Gastrocnemius medialis (tissue), 4 donors: ENCODE data around the gene CEP170. TPM values are rescaled to one million over a fixed set of nuclear protein-coding genes. Genes with fewer than 3 reads are reported as not detected.

ENCODE experiments used
- ATAC-seq, 2 donors: fragments of 150-250 bp; one replicate each; pipeline ENCODE4 v1.9.1; 2016
- DNase-seq, 2 donors: peaks; one replicate each; pipeline ENCODE4 v3.0.0-alpha.2; 2019
- H3K27ac ChIP-seq, 4 donors: fragments of 200-600 bp; sonication (generic); 1 replicate in 1 of 4; 2 replicates in 3 of 4; pipeline ENCODE4 v1.5.1; 2016 to 2018; ENCODE audit warnings: mild to moderate bottlenecking in 2 of 4, moderate library complexity in 1 of 4
- H3K27me3 ChIP-seq, 3 donors: fragments of 200-600 bp; sonication (generic) in 2 of 3; 1 replicate in 1 of 3; 2 replicates in 2 of 3; pipeline versions ENCODE4 v1.5.1 to v1.6.0; 2016 to 2019; ENCODE audit warnings: mild to moderate bottlenecking in 1 of 3, moderate library complexity in 1 of 3
- H3K36me3 ChIP-seq, 2 donors: fragments of 200-600 bp; sonication (generic) in 1 of 2; one replicate each; pipeline ENCODE4 v1.5.1; 2017 to 2018
- H3K4me1 ChIP-seq, 2 donors: fragments of 200-600 bp; sonication (generic) in 1 of 2; one replicate each; pipeline ENCODE4 v1.5.1; 2016 to 2017; ENCODE audit warnings: mild to moderate bottlenecking in 2 of 2
- H3K4me3 ChIP-seq, 4 donors: fragments of 200-600 bp; sonication (generic) in 3 of 4; 1 replicate in 1 of 4; 2 replicates in 3 of 4; pipeline ENCODE4 v1.5.1; 2016 to 2019; ENCODE audit warnings: mild to moderate bottlenecking in 2 of 4
- H3K9me3 ChIP-seq, 3 donors: fragments of 200-600 bp; sonication (generic) in 2 of 3; 1 replicate in 1 of 3; 2 replicates in 2 of 3; pipeline ENCODE4 v1.5.1; 2016 to 2019
- POLR2A ChIP-seq, 2 donors: fragments of 450-650 bp; IDR thresholded peaks; one replicate each; pipeline ENCODE4 v1.6.1; 2017; ENCODE audit warnings: antibody characterized with exemption in 2 of 2, mild to moderate bottlenecking in 2 of 2, moderate library complexity in 2 of 2
- in situ Hi-C, 4 donors: fragments of 200-750 bp; cut with MboI; loops; one replicate each; pipeline versions ENCODE4 v1.15.0 to v1.8.0; 2017; ENCODE audit warnings: low sequenced_read_pairs in 4 of 4
- intact Hi-C: fragments of 100-400 bp; cut with DNase I; formaldehyde crosslinking; loops from one replicate; pipeline ENCODE4 v1.15.1; 2023; ENCODE audit warnings: low total_unique reads
- total RNA-seq, 4 donors: library from RNA; depleted of rRNA; stranded (reverse); fragments of >200 nt; gene quantifications; one replicate each; pipeline versions ENCODE4 v1.1.0 to v1.2.3, GENCODE V29; 2016
- TF ChIP-seq, protein P1 (sequence below), 5 experiments: fragments of 450-650 bp in 3 of 5; fragments of 200-600 bp in 2 of 5; sonication (generic) in 2 of 5; IDR thresholded peaks in 4 of 5; conservative IDR thresholded peaks in 1 of 5; 1 replicate in 4 of 5; 2 replicates in 1 of 5; pipeline ENCODE4 v1.5.1; 2016 to 2019; ENCODE audit warnings: antibody characterized with exemption in 5 of 5, mild to moderate bottlenecking in 3 of 5, moderate library complexity in 3 of 5

CEP170 gene
- total RNA-seq: 10 to 100 TPM; 13.8 to 36.9 (median 31.1) TPM

- in situ Hi-C loops (loop anchor here in 2 of 4 donors (25.0 kb wide), 2 partner anchors 1582 to 1607 kb away; partner anchors contain the start of genes COX20 (in 1 of the 2) and HNRNPU (in 1 of the 2)), intact Hi-C loops (loop anchor here (2.0 to 10.0 kb wide), 8 partner anchors 60 to 1717 kb away; partner anchors contain the start of genes CHML, DESI2, HNRNPU and OPN3)
- DNase-seq (peak; percentile 88 to 90), ATAC-seq (peak; percentile 67 to 72)
- H3K4me3 ChIP-seq: peak within 1 kb of the TSS; percentile 78 to 95 (median 79)
- H3K27ac ChIP-seq: peak within 1 kb of the TSS; percentile 87 to 97 (median 96)
- no peaks in the 10 kb centered on the region for H3K9me3 ChIP-seq
- TF ChIP-seq POLR2A (IDR thresholded peaks at IDR 0.05): peak; percentile 85 to 90
- TF ChIP-seq, protein P1, sequence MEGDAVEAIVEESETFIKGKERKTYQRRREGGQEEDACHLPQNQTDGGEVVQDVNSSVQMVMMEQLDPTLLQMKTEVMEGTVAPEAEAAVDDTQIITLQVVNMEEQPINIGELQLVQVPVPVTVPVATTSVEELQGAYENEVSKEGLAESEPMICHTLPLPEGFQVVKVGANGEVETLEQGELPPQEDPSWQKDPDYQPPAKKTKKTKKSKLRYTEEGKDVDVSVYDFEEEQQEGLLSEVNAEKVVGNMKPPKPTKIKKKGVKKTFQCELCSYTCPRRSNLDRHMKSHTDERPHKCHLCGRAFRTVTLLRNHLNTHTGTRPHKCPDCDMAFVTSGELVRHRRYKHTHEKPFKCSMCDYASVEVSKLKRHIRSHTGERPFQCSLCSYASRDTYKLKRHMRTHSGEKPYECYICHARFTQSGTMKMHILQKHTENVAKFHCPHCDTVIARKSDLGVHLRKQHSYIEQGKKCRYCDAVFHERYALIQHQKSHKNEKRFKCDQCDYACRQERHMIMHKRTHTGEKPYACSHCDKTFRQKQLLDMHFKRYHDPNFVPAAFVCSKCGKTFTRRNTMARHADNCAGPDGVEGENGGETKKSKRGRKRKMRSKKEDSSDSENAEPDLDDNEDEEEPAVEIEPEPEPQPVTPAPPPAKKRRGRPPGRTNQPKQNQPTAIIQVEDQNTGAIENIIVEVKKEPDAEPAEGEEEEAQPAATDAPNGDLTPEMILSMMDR (IDR thresholded peaks at IDR 0.05 in 4 of 5, conservative IDR thresholded peaks at IDR 0.05 in 1 of 5): no peak
- H3K4me1 ChIP-seq: peaks cover 55% of the 10 kb centered on the region in 2 donors
- H3K27me3 ChIP-seq: no peaks in the 10 kb centered on the region
- H3K36me3 ChIP-seq: no peaks in the 10 kb centered on the region
Measured at GRCh38 chr1:243254927-243255790, at the start of gene CEP170. CEP170 (minus strand) TSS chr1:243255281; CDS start chr1:243225280, 30,001 bp downstream.

- no peak for DNase-seq
- ATAC-seq: no peak
- intact Hi-C loops (no loop called here), in situ Hi-C loops (loop anchor here in 2 of 4 donors (25.0 kb wide), 2 partner anchors 164 to 839 kb away; no protein-coding TSS in a partner anchor)
- H3K4me3 ChIP-seq: no peak overlapping the region
- H3K4me1 ChIP-seq: no peaks in the 10 kb centered on the region
- H3K27me3 ChIP-seq: no peaks in the 10 kb centered on the region
- H3K9me3 ChIP-seq: no peaks in the 10 kb centered on the region
- H3K27ac ChIP-seq: no peak overlapping the region
- TF ChIP-seq, protein P1 (IDR thresholded peaks at IDR 0.05 in 4 of 5, conservative IDR thresholded peaks at IDR 0.05 in 1 of 5): no peak
- TF ChIP-seq POLR2A (IDR thresholded peaks at IDR 0.05): no peak
- peaks cover 0 to 4% of the 10 kb centered on the region in 2 donors for H3K36me3 ChIP-seq
Measured at GRCh38 chr1:243301059-243301458, 46.0 kb upstream of the CEP170 start.

DNA sequence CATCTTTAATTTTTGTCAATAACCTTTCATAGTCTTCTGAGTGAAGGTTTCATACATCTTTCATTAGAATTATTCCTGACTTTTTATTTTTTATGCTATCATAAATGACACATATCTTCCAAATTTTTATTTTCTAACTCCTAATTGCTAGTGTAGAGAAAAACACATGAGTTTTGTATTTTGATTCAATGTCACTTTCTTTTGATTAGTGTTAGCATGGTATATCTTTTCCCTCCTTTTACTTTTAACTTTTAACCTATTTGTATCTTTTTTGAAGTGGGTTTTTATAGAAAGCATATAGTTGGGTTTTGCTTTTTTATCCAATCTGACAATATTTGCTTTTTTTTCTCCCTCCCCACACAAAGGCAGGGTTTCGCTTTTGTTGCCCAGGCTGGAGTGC lies 44.0 kb upstream of the CEP170 start:
- H3K9me3 ChIP-seq: no peaks in the 10 kb centered on the region
- no peak for DNase-seq
- ATAC-seq: no peak
- TF ChIP-seq POLR2A (IDR thresholded peaks at IDR 0.05): no peak
- TF ChIP-seq, protein P1 (IDR thresholded peaks at IDR 0.05 in 4 of 5, conservative IDR thresholded peaks at IDR 0.05 in 1 of 5): no peak
- peaks cover 0 to 4% of the 10 kb centered on the region in 2 donors for H3K36me3 ChIP-seq
- H3K4me1 ChIP-seq: no peaks in the 10 kb centered on the region
- H3K27me3 ChIP-seq: no peaks in the 10 kb centered on the region
- intact Hi-C loops (no loop called here), in situ Hi-C loops (no loop called here)
- H3K4me3 ChIP-seq: no peak overlapping the region
- no peak overlapping the region for H3K27ac ChIP-seq

DNA sequence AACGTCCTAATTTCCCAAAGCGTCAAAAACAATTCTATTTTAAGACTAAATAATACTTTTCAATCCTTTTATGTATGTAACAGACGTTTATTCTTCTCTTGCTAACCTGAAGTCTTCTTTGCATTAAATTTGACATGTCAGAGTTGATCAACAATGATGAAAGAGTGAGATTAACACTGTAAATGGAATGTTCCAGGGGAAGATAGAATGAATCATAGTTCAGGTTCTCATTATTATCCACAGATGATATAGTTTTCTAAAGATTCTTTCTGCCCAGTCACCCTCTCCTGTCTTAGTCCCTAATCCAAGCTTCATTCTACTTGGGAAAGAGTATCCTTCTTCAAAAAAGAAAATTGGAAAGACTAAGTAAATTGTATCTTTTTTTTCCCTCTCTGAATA lies 39.6 kb upstream of the CEP170 start:
- peaks cover 0 to 26% of the 10 kb centered on the region in 2 donors for H3K36me3 ChIP-seq
- ATAC-seq (no peak), DNase-seq (no peak)
- in situ Hi-C loops (no loop called here), intact Hi-C loops (no loop called here)
- TF ChIP-seq POLR2A (IDR thresholded peaks at IDR 0.05): no peak
- TF ChIP-seq, protein P1 (IDR thresholded peaks at IDR 0.05 in 4 of 5, conservative IDR thresholded peaks at IDR 0.05 in 1 of 5): no peak
- no peaks in the 10 kb centered on the region for H3K4me1 ChIP-seq
- no peak overlapping the region for H3K27ac ChIP-seq
- H3K9me3 ChIP-seq: peaks cover 0 to 4% (median 0%) of the 10 kb centered on the region in 3 donors
- no peaks in the 10 kb centered on the region for H3K27me3 ChIP-seq
- no peak overlapping the region for H3K4me3 ChIP-seq
